ENCODE data around the gene FOCAD. TPM values are rescaled to one million over a fixed set of nuclear protein-coding genes. Genes with fewer than 3 reads are reported as not detected.

The FOCAD gene
- total RNA-seq, 2 experiments from 2014 or later = 37.3 to 42.8 TPM

GRCh38 chr9:20987521-20987920, 303.5 kb downstream of the FOCAD start:
- no peak for TF ChIP-seq CTCF (IDR thresholded peaks at IDR 0.05)
- no peak overlapping the region for H3K27ac Mint-ChIP-seq
- POLR2A ChIA-PET = no interaction called here
- CTCF ChIA-PET = no interaction called here
- no peaks in the 10 kb centered on the region for H3K4me1 Mint-ChIP-seq (ENCODE audit: low read depth)
- H3K27me3 Mint-ChIP-seq = no peaks in the 10 kb centered on the region
- no peaks in the 10 kb centered on the region for H3K9me3 Mint-ChIP-seq
- ATAC-seq (no peak), DNase-seq (no peak)
- H3K36me3 Mint-ChIP-seq (ENCODE audit: low read depth) = peaks cover 38% of the 10 kb centered on the region
- intact Hi-C loops (cut with micrococcal nuclease) = no loop called here
- no peak overlapping the region for H3K4me3 Mint-ChIP-seq

GRCh38 chr9:20988061-20988460, 304.0 kb downstream of the FOCAD start:
- intact Hi-C loops (cut with micrococcal nuclease) = no loop called here

GRCh38 chr9:20988671-20989315, 304.7 kb downstream of the FOCAD start:
- no peak for ATAC-seq

More at GRCh38 chr9:20988061-20988460, 304.0 kb downstream of the FOCAD start:
- DNase-seq (no peak), ATAC-seq (no peak)
- Mint-ChIP-seq H3K9me3 (no peaks in the 10 kb centered on the region), H3K27me3 (no peaks in the 10 kb centered on the region), H3K27ac (no peak overlapping the region), H3K4me1 (ENCODE audit: low read depth) (no peaks in the 10 kb centered on the region), H3K4me3 (no peak overlapping the region), H3K36me3 (ENCODE audit: low read depth) (peaks cover 39% of the 10 kb centered on the region)
- ChIA-PET POLR2A (no interaction called here), CTCF (interaction anchor here (0.7 kb wide), 1 partner anchor 122 kb away, joined by 3 read pairs; no protein-coding TSS in a partner anchor)
- TF ChIP-seq CTCF (IDR thresholded peaks at IDR 0.05) = no peak

GRCh38 chr9:20989923-20990341, 305.9 kb downstream of the FOCAD start:
- no peaks in the 10 kb centered on the region for H3K9me3 Mint-ChIP-seq
- ATAC-seq (no peak), DNase-seq (no peak)
- no peaks in the 10 kb centered on the region for H3K27me3 Mint-ChIP-seq
- peaks cover 48% of the 10 kb centered on the region for H3K36me3 Mint-ChIP-seq (ENCODE audit: low read depth)
- H3K4me1 Mint-ChIP-seq (ENCODE audit: low read depth) = no peaks in the 10 kb centered on the region
- intact Hi-C loops (cut with micrococcal nuclease) = no loop called here
- TF ChIP-seq CTCF (IDR thresholded peaks at IDR 0.05) = no peak
- POLR2A ChIA-PET = no interaction called here
- H3K27ac Mint-ChIP-seq = no peak overlapping the region
- no peak overlapping the region for H3K4me3 Mint-ChIP-seq
- CTCF ChIA-PET = no interaction called here

More at GRCh38 chr9:20988671-20989315, 304.7 kb downstream of the FOCAD start:
- no peak for DNase-seq
- H3K4me1 Mint-ChIP-seq (ENCODE audit: low read depth) = no peaks in the 10 kb centered on the region
- H3K4me3 Mint-ChIP-seq = no peak overlapping the region
- intact Hi-C loops (cut with micrococcal nuclease) = no loop called here
- CTCF ChIA-PET = interaction anchor here (0.6 kb wide), 2 partner anchors 72 to 168 kb away, joined by 3 read pairs; no protein-coding TSS in a partner anchor
- no peaks in the 10 kb centered on the region for H3K27me3 Mint-ChIP-seq
- no peaks in the 10 kb centered on the region for H3K9me3 Mint-ChIP-seq
- POLR2A ChIA-PET = no interaction called here
- TF ChIP-seq CTCF (IDR thresholded peaks at IDR 0.05) = no peak
- H3K36me3 Mint-ChIP-seq (ENCODE audit: low read depth) = peaks cover 42% of the 10 kb centered on the region
- no peak overlapping the region for H3K27ac Mint-ChIP-seq

- H3K27me3 Mint-ChIP-seq = no peaks in the 10 kb centered on the region
- no peak for ATAC-seq
- CTCF ChIA-PET = no interaction called here
Observed at GRCh38 chr9:20990867-20991266, 306.8 kb downstream of the FOCAD start.

More at GRCh38 chr9:20990867-20991266, 306.8 kb downstream of the FOCAD start:
- H3K4me1 Mint-ChIP-seq (ENCODE audit: low read depth) = no peaks in the 10 kb centered on the region
- no peak for TF ChIP-seq CTCF (IDR thresholded peaks at IDR 0.05)
- intact Hi-C loops (cut with micrococcal nuclease) = no loop called here
- no peaks in the 10 kb centered on the region for H3K9me3 Mint-ChIP-seq
- no peak overlapping the region for H3K4me3 Mint-ChIP-seq
- peaks cover 56% of the 10 kb centered on the region for H3K36me3 Mint-ChIP-seq (ENCODE audit: low read depth)
- POLR2A ChIA-PET = no interaction called here
- H3K27ac Mint-ChIP-seq = no peak overlapping the region
- DNase-seq = no peak
